GM12891 (cell line): Measurements from ENCODE around the gene CEP170.

Experiments used
- POLR2A ChIP-seq: IDR thresholded peaks from 2 replicates; pipeline ENCODE4 v1.6.1; 2011; ENCODE audit warnings: low read depth, low read length, control low read depth
- TAF1 ChIP-seq: IDR thresholded peaks from 2 replicates; pipeline ENCODE4 v1.6.1; 2011; ENCODE audit warnings: low read depth, low read length, control low read depth

DNA sequence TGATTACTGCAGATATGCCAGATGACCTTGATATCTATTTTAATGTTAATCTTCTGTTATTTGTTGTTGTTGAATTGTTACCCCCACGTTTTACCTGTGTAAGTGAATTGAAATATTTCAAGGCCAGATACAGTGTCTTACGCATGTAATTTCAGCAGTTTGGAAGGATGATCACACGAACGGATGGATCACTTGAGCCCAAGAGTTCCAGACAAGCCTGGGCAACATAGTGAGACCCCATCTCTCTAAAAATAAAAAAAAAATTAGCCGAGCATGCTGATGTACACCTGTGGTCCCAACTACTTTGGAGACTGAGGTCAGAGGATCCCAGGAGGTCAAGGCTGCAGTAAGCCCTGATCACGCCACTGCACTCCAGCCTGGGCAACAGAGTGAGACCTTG is 33.0 kb upstream of the CEP170 start:
- TF ChIP-seq POLR2A, result no peak
- no peak for TF ChIP-seq TAF1
